Suprapubic skin (tissue), 4 donors: Measurements from ENCODE around the gene GNAZ.

ENCODE experiments used
- EP300 ChIP-seq: sonication (generic); formaldehyde crosslinking; IDR thresholded peaks from one replicate; pipeline ENCODE4 v1.6.1; 2017; ENCODE audit warnings: antibody characterized with exemption
- POLR2AphosphoS5 ChIP-seq, 3 donors: sonication (generic); formaldehyde crosslinking; IDR thresholded peaks; one replicate each; pipeline ENCODE4 v1.6.1; 2017; ENCODE audit warnings: antibody characterized with exemption in 3 of 3
- TF ChIP-seq, protein P1 (sequence below), 2 donors: fragments of 200-600 bp in 1 of 2; fragments of 450-650 bp in 1 of 2; sonication (generic) in 1 of 2; IDR thresholded peaks; one replicate each; pipeline ENCODE4 v1.5.1; 2016 to 2019; ENCODE audit warnings: antibody characterized with exemption in 2 of 2, mild to moderate bottlenecking in 1 of 2, moderate library complexity in 1 of 2

DNA sequence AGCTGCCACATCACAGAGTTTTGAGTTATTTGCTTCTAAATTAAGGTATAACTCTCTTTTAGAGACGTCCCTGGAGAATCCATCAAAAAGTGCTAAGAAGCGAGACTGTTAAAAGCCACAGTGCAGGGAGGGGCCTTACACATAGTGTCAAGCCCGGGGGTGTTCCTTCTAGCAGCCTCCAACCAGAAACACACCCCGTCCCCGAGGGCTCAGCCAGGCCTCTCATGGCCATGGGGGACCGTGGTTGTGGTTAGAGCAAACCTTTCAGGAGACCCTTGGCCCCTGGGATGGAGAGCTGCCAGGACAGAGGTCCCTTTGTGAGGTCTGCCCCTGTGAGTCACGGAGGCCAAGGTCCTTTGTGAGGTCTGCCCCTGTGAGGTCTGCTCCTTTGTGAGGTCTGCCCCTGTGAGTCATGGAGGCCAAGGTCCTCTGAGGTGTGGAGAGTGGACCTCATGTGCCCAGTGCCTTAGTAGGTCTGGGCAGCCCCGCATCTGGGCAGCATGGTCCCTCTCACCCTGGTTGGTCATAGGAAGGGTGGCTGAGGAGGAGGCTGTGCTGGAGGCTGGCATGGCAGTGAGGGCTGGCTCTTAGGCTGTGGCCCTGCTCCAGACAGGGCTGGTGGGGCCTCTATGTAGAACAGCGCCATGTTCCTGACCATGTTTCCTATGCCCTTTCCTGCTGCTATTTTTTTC, 5.4 kb downstream of the GNAZ start:
- TF ChIP-seq EP300 (no peak), POLR2AphosphoS5 (IDR thresholded peaks at IDR 0.05) (no peak)
- TF ChIP-seq, protein P1, sequence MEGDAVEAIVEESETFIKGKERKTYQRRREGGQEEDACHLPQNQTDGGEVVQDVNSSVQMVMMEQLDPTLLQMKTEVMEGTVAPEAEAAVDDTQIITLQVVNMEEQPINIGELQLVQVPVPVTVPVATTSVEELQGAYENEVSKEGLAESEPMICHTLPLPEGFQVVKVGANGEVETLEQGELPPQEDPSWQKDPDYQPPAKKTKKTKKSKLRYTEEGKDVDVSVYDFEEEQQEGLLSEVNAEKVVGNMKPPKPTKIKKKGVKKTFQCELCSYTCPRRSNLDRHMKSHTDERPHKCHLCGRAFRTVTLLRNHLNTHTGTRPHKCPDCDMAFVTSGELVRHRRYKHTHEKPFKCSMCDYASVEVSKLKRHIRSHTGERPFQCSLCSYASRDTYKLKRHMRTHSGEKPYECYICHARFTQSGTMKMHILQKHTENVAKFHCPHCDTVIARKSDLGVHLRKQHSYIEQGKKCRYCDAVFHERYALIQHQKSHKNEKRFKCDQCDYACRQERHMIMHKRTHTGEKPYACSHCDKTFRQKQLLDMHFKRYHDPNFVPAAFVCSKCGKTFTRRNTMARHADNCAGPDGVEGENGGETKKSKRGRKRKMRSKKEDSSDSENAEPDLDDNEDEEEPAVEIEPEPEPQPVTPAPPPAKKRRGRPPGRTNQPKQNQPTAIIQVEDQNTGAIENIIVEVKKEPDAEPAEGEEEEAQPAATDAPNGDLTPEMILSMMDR (IDR thresholded peaks at IDR 0.05) = no peak
